Right ventricle myocardium inferior (tissue), 1 donor: ENCODE data around the gene FAM120B. TPM values are rescaled to one million over a fixed set of nuclear protein-coding genes. Genes with fewer than 3 reads are reported as not detected.

Experiments
- ATAC-seq: fragments of 200-7000 bp; cut with Tn5 transposase; one replicate; pipeline ENCODE4 v1.9.1; 2020; ENCODE audit warnings: mild to moderate bottlenecking, moderate library complexity
- DNase-seq: peaks from one replicate; pipeline ENCODE4 v3.0.0; 2021; ENCODE audit errors: missing footprints
- intact Hi-C: fragments of 100-400 bp; cut with DNase I; formaldehyde crosslinking; loops from one replicate; pipeline ENCODE4 v1.11.0; 2022
- total RNA-seq: library from RNA; stranded (reverse); fragmentation: NEBNext Ultra II Directional; extraction: Animal tissue kit (Norgen Biotek cat#: 25700); gene quantifications from one replicate; pipeline ENCODE4 v1.2.1, GENCODE V29; 2021
- donor health status: DM: no; HTN: yes; CAD: no; lungs with severe emphysema.

FAM120B gene
- total RNA-seq, 1 donor from 2014 or later = 16.3 TPM

DNA sequence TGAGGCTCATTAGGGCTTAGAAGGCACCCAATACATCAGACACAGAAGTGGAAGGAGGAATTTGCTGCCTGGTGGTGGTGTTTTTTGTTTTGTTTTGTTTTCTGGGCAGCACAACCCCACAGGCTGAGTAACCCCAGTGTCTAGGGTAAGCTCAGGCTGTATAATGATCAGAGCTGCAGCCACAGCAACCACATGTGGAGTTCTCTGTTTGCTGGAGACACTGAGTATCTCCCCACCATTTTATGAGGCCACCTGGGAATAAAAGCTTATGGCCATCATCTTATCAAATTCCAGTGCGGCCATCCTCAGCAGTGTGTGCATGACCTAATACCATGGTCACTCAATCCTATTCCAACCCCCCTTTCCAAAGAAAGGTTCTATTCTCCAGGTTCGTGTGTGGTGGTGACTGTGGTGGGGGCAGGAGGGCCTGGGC, 12.2 kb upstream of the FAM120B start:
- no peak for ATAC-seq
- intact Hi-C loops = loop anchor here (5.0 kb wide), 2 partner anchors 127 to 233 kb away; no protein-coding TSS in a partner anchor
- DNase-seq = no peak

DNA sequence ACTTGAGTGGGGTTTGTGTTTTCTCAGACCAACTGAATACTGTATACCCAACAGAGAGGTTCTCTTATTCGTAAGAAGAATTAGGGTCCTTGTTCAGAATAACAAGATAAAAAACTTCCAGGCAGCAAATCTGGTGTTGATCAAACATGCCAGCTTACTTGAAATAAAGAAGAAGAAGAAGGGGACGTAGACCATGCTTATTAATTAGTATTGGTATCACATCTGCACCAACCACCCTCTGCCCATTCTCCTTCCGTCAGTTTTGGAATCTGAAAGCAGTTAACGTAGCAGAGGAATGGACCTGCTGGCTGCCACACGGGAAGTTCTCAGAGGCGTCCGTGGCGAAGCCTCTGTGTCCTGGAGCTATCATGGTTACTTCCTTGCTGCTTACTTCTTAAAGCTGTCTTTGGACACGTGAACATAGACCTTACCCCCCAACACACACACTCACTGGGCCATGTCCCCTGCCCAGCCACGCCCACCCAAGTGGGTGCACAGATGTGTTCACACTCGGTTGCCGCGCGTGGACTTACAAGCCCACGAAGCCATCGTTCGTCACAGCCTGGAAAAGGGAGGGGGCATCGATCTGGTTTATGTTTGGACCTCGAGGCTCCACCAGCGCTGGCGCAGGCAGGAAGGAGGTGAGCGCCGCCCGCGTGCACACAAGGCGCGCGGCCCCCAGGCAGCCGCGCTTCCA, 11.6 kb upstream of the FAM120B start:
- no peak for ATAC-seq
- DNase-seq = no peak
- intact Hi-C loops = loop anchor here (5.0 kb wide), 2 partner anchors 128 to 232 kb away; no protein-coding TSS in a partner anchor

DNA sequence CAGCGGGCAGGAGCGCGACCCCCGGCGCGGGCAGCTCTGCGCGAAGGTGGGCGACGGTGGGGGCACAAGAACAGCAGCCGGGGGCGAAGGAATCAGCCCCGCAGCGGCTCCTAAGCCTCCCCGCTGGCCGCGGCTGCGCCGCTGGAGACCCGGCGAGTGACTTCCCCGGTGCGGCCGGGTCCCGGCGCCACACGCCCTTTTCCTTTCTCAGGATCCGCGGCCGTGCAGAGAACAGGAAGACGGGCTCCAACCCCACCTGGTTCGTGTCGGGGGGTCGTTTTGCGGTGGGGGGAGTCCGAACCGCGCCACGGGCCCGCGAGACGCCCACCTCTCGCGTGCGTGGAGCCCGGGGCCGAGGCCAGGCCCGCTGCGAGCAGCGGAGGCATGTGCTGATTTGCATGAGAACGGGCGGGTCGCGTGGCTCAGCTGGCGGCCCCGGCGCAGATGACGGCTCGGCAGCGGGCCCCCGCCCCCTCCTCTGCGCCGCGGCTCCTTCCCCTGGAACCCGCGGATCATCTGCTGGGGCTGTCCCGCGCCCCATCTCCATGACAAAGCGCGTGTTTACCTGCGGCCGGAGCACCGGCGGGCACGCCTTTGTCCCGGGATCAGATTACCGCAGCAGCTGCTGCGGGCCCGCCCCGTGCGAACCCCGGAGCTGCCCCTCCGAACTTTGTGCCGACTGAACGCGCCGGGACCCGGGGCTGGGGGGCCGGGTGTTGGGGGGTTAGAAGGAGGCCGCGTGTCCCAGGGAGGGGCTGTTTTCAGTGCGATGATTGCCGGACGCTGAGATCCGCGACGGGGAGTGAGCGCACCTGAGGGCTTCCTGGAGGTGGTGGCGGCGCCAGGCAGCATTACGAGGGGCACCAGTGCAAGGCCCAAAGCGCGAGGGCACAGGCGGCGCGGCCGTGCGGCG, 10.8 kb upstream of the FAM120B start:
- intact Hi-C loops = no loop called here
- no peak for DNase-seq
- ATAC-seq = no peak

DNA sequence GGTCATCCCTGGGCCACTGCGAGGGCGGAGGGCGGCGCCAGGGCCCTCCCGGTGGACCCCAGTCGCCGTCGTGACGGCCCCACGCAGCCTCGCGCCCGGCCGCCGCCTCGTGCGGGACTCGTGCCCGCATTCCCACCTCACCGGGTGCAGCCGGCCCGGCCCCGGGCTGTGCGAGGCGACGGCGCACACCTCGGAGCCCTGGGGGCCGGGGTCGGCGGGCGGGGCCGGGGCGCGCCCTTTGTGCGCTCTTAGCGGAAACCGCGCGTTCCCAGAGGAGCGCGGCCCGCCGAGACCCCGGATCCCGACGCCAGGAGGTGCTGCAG, 10.2 kb upstream of the FAM120B start:
- intact Hi-C loops = no loop called here
- DNase-seq (no peak), ATAC-seq (no peak)

DNA sequence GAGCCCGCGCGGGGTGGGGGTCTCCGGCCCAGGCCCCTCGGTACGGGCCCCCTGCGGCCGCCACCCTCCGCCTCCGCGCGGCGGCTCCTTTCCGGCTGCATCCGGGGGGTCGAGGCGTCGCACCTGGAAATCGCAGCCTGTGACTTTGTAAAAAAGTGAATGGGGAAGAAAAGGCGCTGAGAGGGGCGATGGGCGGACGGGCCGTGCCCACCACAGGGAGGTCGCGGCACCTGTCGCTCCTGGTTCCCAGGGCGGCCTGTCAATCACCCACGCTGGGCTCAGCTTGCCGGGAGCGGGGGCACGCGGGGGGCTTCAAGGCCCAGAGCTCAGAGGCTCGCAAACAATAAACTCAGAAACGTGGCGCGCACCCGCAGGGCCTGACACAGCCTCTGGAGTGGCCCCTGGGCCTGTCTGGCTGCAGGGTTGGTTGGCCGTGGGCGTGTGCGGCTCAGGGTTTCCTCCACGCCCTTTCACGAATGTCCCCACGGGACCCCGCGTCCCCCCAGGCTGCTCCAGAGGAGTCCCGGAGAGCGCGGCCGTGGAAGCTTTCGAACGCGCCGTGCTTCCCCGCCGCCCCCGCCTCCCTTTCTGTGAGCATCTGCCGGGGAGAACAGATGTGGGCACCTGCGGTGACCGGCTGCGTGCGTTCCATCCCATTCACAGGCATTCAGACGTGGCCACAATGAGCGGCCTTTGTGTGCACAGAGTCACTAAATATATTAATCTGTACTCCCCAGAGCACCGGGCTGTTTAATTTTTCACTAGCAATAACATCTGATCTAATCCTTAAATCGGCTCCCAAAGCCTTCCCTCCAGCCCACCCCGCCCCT, 9.6 kb upstream of the FAM120B start:
- no peak for DNase-seq
- intact Hi-C loops = no loop called here
- no peak for ATAC-seq

DNA sequence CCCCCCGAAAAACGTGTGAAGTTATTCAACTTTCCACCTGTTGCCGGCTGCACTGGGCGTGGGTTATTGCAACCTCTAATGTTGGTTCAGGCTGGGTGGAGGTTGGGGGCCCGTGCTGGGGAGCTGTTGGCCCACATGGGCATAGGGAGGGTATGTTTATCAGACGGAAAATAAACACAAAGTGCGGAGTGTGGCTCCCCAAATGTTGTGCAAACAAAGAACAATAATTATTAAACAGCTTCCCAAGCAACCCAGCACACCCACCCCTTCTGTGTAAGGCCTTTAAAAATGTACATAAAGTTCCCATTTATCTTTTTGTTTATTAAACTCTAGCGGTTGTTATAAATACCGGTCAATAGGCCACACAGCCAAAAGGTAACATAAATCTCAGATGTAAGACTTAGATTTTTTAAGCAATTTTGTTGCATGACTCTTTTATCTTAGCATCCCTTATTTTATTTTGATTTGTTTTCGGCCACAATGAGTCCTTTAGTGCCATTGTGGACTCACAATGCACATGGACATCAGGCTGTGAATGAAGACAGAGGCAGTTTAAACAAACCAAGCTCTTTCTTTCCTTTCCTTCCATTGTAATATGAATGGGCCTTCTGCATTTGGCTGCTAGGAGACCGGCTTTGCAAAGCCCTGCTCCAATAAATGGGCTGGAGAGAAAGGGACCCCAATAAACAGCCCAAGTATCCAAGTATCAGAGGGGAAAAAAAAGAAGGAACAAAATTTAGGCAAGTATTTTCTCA, 8.8 kb upstream of the FAM120B start:
- intact Hi-C loops = no loop called here
- ATAC-seq (no peak), DNase-seq (no peak)

DNA sequence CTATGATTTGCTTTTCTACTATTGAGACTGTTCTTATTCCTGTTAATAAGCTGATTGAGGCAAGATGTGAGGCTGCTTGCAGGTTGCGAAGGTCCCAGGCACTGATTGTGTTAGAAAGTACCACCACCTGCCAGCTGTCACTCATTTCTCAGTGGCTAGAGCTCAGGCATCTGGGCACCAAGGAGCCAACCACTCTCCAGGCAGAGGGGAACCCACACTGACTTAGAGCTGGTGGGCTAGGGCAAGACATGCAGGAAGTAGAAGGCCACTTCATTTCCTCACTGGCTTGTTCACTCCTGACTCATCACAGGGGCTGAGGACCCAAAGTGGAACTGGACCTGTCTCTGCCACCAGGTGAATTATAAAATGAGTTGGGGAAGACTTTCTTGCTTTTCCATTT, 7.9 kb upstream of the FAM120B start:
- DNase-seq = no peak
- intact Hi-C loops = no loop called here
- no peak for ATAC-seq

DNA sequence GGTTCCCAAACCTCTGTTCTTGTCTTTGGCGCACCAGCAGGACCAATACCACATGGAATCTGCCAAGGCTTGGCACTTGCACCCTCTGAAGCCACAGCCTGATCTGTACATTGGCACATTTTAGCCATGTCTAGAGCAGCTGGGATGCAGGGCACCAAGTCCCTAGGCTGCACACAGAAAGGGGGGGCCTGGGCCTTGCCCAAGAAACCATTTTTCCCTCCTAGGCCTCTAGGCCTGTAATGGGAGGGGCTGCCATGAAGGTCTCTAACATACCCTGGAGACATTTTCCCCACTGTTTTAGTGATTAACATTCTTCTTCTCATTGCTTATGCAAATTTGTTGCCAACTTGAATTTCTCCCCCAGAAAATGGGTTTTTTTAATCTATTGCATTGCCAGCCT, 5.4 kb upstream of the FAM120B start:
- intact Hi-C loops = no loop called here
- no peak for DNase-seq
- ATAC-seq = no peak

DNA sequence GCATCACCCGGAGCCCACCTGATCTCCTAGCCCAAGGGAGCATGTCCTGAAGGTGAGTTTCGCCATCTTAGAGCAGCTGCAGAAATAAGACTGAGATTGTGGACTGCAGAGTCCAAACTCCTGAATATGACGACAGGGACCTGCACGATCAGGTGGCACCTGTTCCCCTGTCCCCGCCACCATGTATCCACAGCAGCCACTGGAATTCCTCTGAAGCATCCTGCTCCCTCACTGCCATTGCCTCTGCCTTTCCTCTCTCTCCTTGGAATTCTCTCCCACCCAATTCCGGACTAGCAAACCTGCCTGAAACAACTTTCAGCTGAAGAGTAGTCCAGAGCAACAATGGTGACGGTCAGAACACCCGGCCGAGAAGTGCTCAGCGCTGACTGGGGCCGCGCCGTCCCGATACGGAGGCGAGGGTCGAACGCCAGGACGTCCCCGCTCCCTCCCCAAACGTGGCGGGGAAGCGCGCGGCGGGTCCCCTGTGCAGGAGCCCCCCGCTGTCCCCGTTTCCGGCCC, 694 bp upstream of the FAM120B start:
- ATAC-seq (peak; percentile 17), DNase-seq (no peak)
- intact Hi-C loops = loop anchor here (5.0 kb wide), 1 partner anchor 246 kb away; the partner anchor contains the start of genes PSMB1 and TBP

DNA sequence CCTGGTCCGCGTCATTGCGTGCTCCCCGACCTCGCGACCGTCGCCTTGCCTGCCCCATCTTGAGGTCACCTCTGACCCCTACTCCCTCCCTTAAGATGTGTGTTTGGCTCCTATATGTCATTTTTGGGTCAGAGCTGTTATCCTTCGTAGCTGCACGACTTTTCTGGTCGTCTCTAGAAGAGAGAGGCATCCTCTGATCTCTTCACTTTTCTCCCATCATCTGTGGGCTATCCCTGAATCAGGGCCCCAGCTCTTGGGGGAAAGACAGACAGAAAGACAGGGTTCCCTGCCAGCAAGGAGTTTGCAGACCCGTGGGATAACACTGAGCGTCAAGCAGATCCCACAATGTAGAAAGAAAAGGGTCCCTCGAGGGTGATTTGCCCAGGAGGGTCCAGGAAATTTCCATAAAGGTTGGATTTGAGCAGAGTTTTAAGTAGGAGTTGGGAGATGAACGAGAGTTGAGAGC, 555 bp downstream of the FAM120B start:
- no peak for ATAC-seq
- DNase-seq = no peak
- intact Hi-C loops = loop anchor here (5.0 kb wide), 1 partner anchor 245 kb away; the partner anchor contains the start of genes PSMB1 and TBP

DNA sequence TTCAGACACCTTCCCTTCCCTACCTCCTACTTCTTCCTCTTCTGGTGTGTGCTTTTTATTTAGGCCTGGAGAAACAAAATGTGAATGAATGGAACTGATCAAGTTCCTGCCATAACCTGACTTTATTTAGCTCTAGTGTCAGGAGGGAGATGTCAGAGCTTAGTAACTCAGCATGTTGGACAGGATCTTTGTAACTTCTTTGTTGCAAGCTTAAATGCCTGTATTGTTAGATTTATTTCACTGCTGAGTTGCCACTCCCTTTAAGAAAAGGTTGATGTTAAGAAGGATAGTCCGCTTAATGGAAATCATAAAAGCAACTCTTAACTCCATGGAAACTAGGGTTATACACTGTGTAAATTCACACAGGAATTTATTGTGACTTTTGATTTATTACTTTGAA, 2.2 kb downstream of the FAM120B start:
- ATAC-seq (no peak), DNase-seq (no peak)
- intact Hi-C loops = loop anchor here (5.0 kb wide), 1 partner anchor 244 kb away; the partner anchor contains the start of genes PSMB1 and TBP

DNA sequence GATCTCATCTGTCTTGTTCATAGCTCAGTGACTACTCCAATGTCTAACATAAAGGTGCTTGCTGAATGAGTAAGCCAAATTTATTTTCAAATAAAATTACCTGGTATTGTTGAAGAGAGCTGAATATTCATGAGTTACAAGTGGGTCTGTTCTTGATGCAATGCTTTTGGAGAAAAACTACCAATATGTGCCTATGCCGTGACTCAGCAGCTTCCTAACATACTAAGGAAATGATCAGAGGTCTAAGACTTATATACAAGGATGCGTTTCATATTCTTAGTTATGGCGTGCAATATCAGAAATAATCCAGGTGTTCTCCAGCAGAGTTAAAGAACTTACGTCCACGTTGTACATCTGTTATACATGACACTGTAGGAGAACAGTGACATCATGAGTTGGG, 5.1 kb downstream of the FAM120B start:
- intact Hi-C loops = loop anchor here (5.0 kb wide), 1 partner anchor 206 kb away; no protein-coding TSS in a partner anchor
- no peak for ATAC-seq

DNA sequence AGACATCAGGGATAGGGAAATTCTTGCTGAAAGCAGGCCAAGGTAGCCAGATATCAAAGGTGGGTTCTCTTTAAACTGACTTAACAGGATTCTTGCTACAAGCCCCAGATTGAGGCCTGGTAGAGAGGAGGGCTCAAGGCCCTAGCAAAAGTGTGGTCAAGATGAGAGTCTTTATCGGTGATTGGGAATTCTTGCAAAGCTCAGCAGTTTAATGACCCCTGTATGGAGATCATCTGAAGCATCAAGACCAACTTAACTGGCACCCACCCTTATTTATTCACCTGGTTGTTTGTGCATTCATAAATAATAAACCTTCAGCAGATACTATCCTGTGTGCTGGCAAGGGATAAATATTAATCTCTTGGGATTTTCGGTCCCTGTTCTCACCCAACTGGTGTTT, 6.3 kb downstream of the FAM120B start:
- ATAC-seq (no peak), DNase-seq (no peak)
- intact Hi-C loops = loop anchor here (5.0 kb wide), 1 partner anchor 204 kb away; no protein-coding TSS in a partner anchor

More for the DNA sequence above, 5.1 kb downstream of the FAM120B start:
- no peak for DNase-seq

DNA sequence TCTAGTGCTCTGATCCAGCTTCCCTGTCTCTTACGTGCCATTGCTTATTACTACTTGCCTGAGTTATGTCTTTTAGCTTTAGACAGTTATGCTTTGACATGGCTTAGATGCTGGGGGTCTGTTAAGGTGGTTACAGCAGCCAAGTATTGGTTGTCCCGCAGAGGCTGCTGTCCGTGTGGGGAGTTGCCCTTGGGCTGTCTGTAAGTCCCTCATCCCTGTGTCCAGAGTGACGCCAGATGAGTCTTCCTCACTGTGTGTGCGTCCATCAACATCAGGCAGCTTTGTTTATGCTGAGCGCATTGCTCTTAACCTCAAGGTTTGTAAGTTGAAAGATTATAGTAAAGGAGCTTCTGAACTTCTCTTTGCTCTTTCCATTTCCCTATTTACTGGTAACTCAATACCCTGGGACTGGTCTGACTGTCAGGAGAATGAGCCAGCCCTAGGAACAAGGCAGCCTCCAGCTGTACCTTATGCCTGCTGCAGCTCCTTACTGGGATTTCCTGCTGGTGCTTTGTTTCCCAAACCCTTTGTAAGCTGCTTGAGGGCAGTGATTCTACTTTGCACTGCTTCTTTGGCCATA, 7.2 kb downstream of the FAM120B start:
- DNase-seq (no peak), ATAC-seq (no peak)
- intact Hi-C loops = loop anchor here (5.0 kb wide), 1 partner anchor 203 kb away; no protein-coding TSS in a partner anchor

DNA sequence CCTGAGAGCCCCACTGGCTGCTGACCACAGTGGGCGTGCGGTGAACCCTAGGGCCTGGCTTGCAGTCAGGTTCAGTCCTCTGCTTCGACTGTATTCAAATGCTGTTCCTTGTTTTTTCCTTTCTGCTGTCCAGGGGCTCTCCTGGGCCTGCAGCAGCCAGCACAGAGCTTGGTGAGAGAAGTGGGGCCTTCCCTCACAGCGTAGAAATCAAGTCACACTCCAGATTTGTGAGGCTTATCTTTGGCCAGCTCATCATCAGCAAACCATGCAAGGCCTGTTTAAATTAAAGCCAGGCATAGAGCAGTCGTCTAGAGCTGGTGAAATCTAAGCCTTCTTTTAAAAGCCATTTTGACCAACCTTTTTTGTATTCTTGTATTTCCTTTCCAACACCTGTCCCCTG, 8.4 kb downstream of the FAM120B start:
- peak; percentile 47 for ATAC-seq
- intact Hi-C loops = loop anchor here (5.0 kb wide), 1 partner anchor 202 kb away; no protein-coding TSS in a partner anchor
- no peak for DNase-seq

DNA sequence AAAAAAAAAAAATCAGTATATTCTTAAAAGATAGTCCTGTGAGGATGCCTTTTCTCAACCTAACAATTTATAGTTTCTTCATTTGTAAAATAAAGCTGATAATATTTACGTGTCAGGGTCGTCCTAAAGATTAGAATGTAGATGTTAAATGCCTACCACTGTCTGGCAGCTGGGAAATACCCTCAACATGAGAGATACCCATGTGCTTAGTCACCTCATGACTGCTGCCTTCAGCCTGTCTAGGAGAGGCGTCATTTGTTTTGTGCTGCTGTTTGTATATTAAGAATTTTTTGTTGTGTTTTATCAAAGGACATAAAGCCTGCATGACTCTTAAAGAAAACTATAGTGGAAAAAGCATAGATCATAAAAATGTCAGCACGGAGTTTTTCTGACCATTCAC, 9.5 kb downstream of the FAM120B start:
- intact Hi-C loops = no loop called here
- no peak for ATAC-seq
- DNase-seq = no peak

DNA sequence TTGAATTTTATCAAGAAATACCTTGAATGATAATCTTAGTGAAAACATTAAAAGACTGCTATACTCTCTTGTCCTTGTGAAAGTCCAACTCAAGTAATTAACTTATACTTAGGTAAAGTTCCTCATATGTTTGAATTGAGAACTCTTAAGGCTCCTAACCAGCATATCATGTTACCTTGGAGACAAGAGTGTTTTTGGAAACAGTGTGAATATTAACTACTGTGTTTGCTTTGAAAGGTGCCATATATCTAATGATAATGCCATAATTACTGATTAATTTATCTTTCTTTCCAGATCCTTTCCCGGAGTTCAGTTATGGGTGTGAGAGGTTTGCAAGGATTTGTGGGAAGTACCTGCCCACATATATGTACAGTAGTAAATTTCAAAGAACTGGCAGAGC, 10.5 kb downstream of the FAM120B start:
- DNase-seq = no peak
- ATAC-seq = no peak
- intact Hi-C loops = no loop called here
